Osteocyte (in vitro differentiated cells): ENCODE results near the gene OGA. TPM values are rescaled to one million over a fixed set of nuclear protein-coding genes. Genes with fewer than 3 reads are reported as not detected.

Source experiments
- DNase-seq: peaks from one replicate; pipeline ENCODE4 v3.0.0; 2021; ENCODE audit warnings: mixed read lengths; ENCODE audit not compliant: unreplicated experiment; ENCODE audit errors: extremely low spot score
- H3K27ac Mint-ChIP-seq: one replicate; pipeline ENCODE4 v1.8.0; 2021; ENCODE audit warnings: mild to moderate bottlenecking, mixed read lengths; ENCODE audit not compliant: unreplicated experiment
- H3K27me3 Mint-ChIP-seq: one replicate; pipeline ENCODE4 v1.8.0; 2021; ENCODE audit warnings: mixed read lengths; ENCODE audit not compliant: unreplicated experiment
- H3K36me3 Mint-ChIP-seq: one replicate; pipeline ENCODE4 v1.8.0; 2021; ENCODE audit warnings: mixed read lengths; ENCODE audit not compliant: unreplicated experiment
- H3K4me1 Mint-ChIP-seq: one replicate; pipeline ENCODE4 v1.8.0; 2021; ENCODE audit warnings: mixed read lengths; ENCODE audit not compliant: unreplicated experiment
- H3K4me3 Mint-ChIP-seq: one replicate; pipeline ENCODE4 v1.8.0; 2021; ENCODE audit warnings: mild to moderate bottlenecking, moderate library complexity, mixed read lengths; ENCODE audit not compliant: unreplicated experiment
- H3K9me3 Mint-ChIP-seq: one replicate; pipeline ENCODE4 v1.8.0; 2021; ENCODE audit warnings: mixed read lengths; ENCODE audit not compliant: unreplicated experiment
- CTCF ChIP-seq: fragments of 200-600 bp; sonication (generic); IDR thresholded peaks from 2 replicates; pipeline ENCODE4 v1.5.0; 2021; ENCODE audit warnings: antibody characterized with exemption, mild to moderate bottlenecking, moderate library complexity
- total RNA-seq: library from RNA; stranded (reverse); gene quantifications from 2 replicates; pipeline ENCODE4 v1.2.1, GENCODE V29; 2021

Gene OGA
- total RNA-seq, 1 donor from 2014 or later: 113 TPM

GRCh38 chr10:101772017-101772894 lies 46.0 kb downstream of the OGA start:
- H3K4me3 Mint-ChIP-seq: no peak overlapping the region
- peaks cover 12% of the 10 kb centered on the region for H3K4me1 Mint-ChIP-seq
- H3K27me3 Mint-ChIP-seq: peaks cover 64% of the 10 kb centered on the region

GRCh38 chr10:101771380-101771779 lies 46.9 kb downstream of the OGA start:
- no peak overlapping the region for H3K4me3 Mint-ChIP-seq
- H3K4me1 Mint-ChIP-seq: peaks cover 12% of the 10 kb centered on the region
- no peaks in the 10 kb centered on the region for H3K9me3 Mint-ChIP-seq
- H3K36me3 Mint-ChIP-seq: no peaks in the 10 kb centered on the region
- peaks cover 67% of the 10 kb centered on the region for H3K27me3 Mint-ChIP-seq
- H3K27ac Mint-ChIP-seq: no peak overlapping the region
- no peak for DNase-seq
- no peak for TF ChIP-seq CTCF

More at GRCh38 chr10:101772017-101772894, 46.0 kb downstream of the OGA start:
- no peak for TF ChIP-seq CTCF
- no peak for DNase-seq
- no peak overlapping the region for H3K27ac Mint-ChIP-seq
- H3K9me3 Mint-ChIP-seq: no peaks in the 10 kb centered on the region
- no peaks in the 10 kb centered on the region for H3K36me3 Mint-ChIP-seq

GRCh38 chr10:101770331-101771215 lies 47.7 kb downstream of the OGA start:
- Mint-ChIP-seq H3K9me3 (no peaks in the 10 kb centered on the region), H3K27ac (no peak overlapping the region), H3K27me3 (peaks cover 73% of the 10 kb centered on the region), H3K4me3 (no peak overlapping the region), H3K4me1 (peaks cover 12% of the 10 kb centered on the region), H3K36me3 (no peaks in the 10 kb centered on the region)
- no peak for TF ChIP-seq CTCF
- no peak for DNase-seq

GRCh38 chr10:101769541-101770180 lies 48.6 kb downstream of the OGA start:
- Mint-ChIP-seq H3K9me3 (no peaks in the 10 kb centered on the region), H3K27ac (no peak overlapping the region), H3K4me1 (peaks cover 12% of the 10 kb centered on the region), H3K36me3 (no peaks in the 10 kb centered on the region), H3K4me3 (no peak overlapping the region), H3K27me3 (peaks cover 76% of the 10 kb centered on the region)
- TF ChIP-seq CTCF: no peak
- no peak for DNase-seq
